ENCODE measurements around the gene FBXW4.
"Not testable (repeated sequence)": the region's sequence is repeated elsewhere in the genome, so short reads cannot be mapped to it uniquely, and the experiment has no call there.

FBXW4 gene

GRCh38 chr10:101653536-101653935 lies 41.4 kb downstream of the FBXW4 start:
- peak; percentile 53 for DNase-seq (ENCODE audit: low spot score)

DNA sequence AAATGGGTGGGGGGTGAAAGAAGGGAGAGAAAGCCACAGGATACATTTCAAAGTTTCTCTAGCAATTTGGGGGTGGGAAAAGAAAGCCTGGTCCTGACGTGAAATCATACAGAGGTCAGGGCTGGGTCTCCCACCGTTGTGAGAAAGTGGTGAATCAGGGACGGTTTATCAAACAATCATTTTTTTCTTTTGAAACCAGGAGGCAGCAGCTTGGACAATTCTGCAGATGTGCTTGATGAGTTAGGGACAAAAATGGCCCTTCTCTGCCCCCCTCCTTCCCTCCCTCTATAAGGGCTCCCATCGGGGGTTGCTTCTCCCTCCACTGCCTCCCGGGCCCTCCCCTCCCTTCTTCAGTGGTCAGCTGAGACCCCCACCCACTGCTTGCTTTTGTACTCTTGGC lies 43.6 kb downstream of the FBXW4 start:
- no peak for DNase-seq (ENCODE audit: low spot score)

DNA sequence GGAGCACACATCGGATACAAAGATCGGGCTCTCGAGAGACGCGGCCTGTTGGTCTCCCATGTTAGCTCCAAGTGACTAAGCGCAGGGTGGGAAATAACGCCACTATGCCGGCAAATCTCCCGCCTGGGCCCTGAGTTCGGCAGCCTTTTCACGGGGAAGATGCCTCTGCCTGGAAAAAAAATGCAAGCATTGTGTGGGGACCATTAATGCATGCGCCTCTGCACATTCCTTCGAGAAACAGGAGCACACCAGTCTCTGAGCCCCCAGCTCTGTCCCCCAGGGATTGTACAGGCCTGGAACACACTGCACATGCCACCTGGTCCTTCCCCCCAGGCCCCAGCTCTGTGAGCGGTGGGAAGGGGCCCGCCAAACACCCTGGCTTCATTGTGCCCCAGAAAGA lies 44.1 kb downstream of the FBXW4 start:
- DNase-seq (ENCODE audit: low spot score): no peak

- DNase-seq (ENCODE audit: low spot score): no peak
Measured at GRCh38 chr10:101649525-101650085, 45.4 kb downstream of the FBXW4 start.

DNA sequence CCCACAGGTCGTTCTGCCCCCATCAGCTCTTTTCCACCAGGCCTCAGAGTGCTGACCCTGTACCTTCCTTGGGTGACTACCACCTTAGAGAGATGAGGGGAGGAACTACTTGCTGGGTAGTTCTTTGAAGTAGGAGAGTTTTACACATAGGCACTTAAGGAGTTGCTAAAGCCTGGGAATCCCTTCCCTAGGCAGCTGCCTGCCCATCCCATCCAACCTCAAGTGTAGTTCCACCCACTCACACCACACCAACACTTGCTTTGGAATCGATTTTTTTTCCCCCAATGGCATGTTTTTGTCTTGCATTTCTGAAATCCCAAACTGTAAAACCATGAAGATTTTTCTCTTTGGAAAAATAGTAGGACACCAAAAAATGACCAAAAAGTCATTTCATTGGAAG lies 47.7 kb downstream of the FBXW4 start:
- no peak for DNase-seq (ENCODE audit: low spot score)

- DNase-seq (ENCODE audit: low spot score): peak; percentile 65
Measured at GRCh38 chr10:101646364-101646763, 48.6 kb downstream of the FBXW4 start.

GRCh38 chr10:101645659-101646058 lies 49.3 kb downstream of the FBXW4 start:
- DNase-seq (ENCODE audit: low spot score): no peak

GRCh38 chr10:101644002-101644401 lies 51.0 kb downstream of the FBXW4 start:
- DNase-seq (ENCODE audit: low spot score): no peak

DNA sequence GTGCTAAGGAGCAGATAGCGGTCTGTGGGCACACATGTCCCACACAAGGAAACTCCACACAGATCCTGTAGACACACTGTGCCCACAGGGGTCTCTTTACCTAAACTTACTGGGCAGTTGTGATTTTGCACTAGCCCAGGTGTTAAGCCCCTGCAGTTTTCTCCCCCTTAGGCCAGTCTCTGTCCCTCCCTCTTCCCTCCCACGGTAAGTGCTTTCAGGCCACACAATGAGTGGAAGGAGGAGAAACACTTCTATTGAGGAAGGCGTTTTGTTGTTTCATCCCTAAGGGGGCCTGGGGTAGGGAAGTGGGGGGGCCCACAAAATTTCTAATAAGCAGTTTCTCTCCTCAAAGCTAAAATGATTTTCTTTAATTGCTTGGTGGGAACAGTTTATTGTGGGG lies 51.4 kb downstream of the FBXW4 start:
- no peak for DNase-seq (ENCODE audit: low spot score)

- DNase-seq (ENCODE audit: low spot score): no peak
Measured at GRCh38 chr10:101639141-101639900, 55.6 kb downstream of the FBXW4 start.

GRCh38 chr10:101633510-101633909 lies 61.5 kb downstream of the FBXW4 start:
- DNase-seq (ENCODE audit: low spot score): not testable (repeated sequence)

- DNase-seq (ENCODE audit: low spot score): no peak
Measured at GRCh38 chr10:101631821-101632475, 63.0 kb downstream of the FBXW4 start.

DNA sequence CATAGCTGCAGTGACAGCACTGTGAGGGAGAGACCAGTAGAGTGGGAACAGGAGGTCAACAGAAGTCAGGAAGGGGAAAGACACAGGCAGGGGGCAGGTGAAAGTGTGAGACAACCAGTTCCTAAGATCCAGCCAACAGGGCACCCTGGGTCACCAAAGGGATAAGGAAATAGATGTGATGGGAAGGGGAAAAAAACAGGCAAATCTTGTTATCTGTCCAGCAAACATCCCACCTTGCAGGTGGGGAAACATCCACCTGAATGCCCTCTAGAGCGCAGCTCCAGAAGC lies 64.4 kb downstream of the FBXW4 start:
- DNase-seq (ENCODE audit: low spot score): no peak

DNA sequence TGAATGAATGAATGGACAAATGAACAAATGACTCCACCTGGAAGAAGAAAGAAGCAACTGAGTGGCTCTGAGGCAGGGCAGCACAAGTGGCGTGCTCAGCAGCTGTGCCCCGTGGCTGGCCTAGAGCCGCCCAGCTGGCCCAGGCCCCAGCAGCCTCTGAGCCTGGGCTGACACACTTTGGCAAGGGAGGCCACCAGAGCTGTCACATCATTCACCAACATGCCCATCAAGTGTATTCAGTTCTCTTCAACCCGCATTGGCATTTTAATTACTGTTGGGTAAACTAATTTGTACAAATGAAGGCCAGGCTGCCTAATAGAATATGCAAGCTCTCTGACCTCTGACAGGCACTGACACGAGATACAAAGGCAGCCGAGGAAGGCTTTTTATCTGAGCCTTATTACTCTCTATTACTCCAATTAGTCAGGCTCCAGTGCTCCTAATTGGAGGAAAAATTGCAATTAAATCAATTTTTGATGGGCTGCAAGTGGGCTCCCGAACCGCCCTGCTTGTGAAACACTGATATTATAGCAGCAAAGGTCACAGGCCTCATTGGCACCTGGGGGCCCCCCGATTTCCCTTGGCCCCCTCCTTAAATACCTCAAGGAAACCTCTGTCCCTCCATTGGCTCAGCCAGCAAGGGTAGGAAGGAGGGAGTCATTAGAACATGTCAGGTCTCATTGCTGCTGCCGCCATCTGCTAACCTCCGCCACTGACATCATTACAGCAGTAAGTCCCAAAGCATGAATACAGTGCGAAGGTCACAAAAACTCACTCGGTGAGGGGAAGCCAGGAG lies 64.9 kb downstream of the FBXW4 start:
- peak; percentile 66 for DNase-seq (ENCODE audit: low spot score)

GRCh38 chr10:101625821-101626412 lies 69.1 kb downstream of the FBXW4 start:
- DNase-seq (ENCODE audit: low spot score): no peak

- no peak for DNase-seq (ENCODE audit: low spot score)
Measured at GRCh38 chr10:101624526-101625102, 70.4 kb downstream of the FBXW4 start.

GRCh38 chr10:101623528-101623927 lies 71.4 kb downstream of the FBXW4 start:
- DNase-seq (ENCODE audit: low spot score): no peak

- no peak for DNase-seq (ENCODE audit: low spot score)
Measured at GRCh38 chr10:101619983-101620382, 75.0 kb downstream of the FBXW4 start.

- DNase-seq (ENCODE audit: low spot score): no peak
Measured at GRCh38 chr10:101618871-101619270, 76.1 kb downstream of the FBXW4 start.

- no peak for DNase-seq (ENCODE audit: low spot score)
Measured at GRCh38 chr10:101617824-101618568, 77.0 kb downstream of the FBXW4 start.

GRCh38 chr10:101617102-101617823 lies 77.7 kb downstream of the FBXW4 start:
- peak; percentile 15 for DNase-seq (ENCODE audit: low spot score)

All from pons (tissue), 1 donor.